HepG2 (cell line): ENCODE data around the gene PLAC9. TPM values are rescaled to one million over a fixed set of nuclear protein-coding genes. Genes with fewer than 3 reads are reported as not detected.

Experiments
- ATAC-seq: fragments of 200-7000 bp; cut with Tn5 transposase; 3 replicates; pipeline ENCODE4 v1.9.1; 2020; ENCODE audit warnings: mild to moderate bottlenecking, moderate library complexity
- BruUV-seq: library from RNA; stranded (reverse); fragments of 400-500 nt; replicated peaks from 2 replicates; lab custom pipeline; 2021; lab: Mats Ljungman, UMichigan
- CTCF ChIA-PET: fragments of 300-600 bp; formaldehyde crosslinking; extraction: SDS; loops from one replicate; lab custom pipeline; 2021; ENCODE audit warnings: low total read pairs, inconsistent platforms, low intra/inter-chr PET ratio; lab: Yijun Ruan, JAX
- POLR2A ChIA-PET: fragments of 350-600 bp; sonication (Branson Sonifier 250); formaldehyde crosslinking; loops from one replicate; lab custom pipeline; 2020; ENCODE audit warnings: antibody characterized with exemption, inconsistent platforms; lab: Yijun Ruan, JAX
- DNase-seq: peaks from one replicate; pipeline ENCODE4 v3.0.0-alpha.2; 2015; ENCODE audit warnings: low spot score
- FAIRE-seq: peaks from 3 replicates; lab custom pipeline; 2011; peaks lifted over from hg19 to GRCh38; lab: Jason Lieb, UNC
- H2AFZ ChIP-seq: one replicate; pipeline ENCODE4 v1.6.1; 2011; ENCODE audit warnings: low read length, inconsistent platforms
- H3K27ac ChIP-seq: fragments of 300-600 bp; 3 replicates; pipeline ENCODE4 v1.8.0; 2011; ENCODE audit warnings: mixed run types, mild to moderate bottlenecking, mixed read lengths, low read length, inconsistent platforms; ENCODE audit not compliant: insufficient read depth; ENCODE audit errors: extremely low read length
- H3K27me3 ChIP-seq, 2 experiments: fragments of 200-600 bp in 1 of 2; 2 replicates in 1 of 2; 3 replicates in 1 of 2; pipeline versions ENCODE4 v1.6.0 to v1.8.0; 2011; ENCODE audit warnings: low read length in 2 of 2, mild to moderate bottlenecking in 2 of 2, moderate library complexity in 2 of 2, inconsistent platforms in 1 of 2; ENCODE audit not compliant: insufficient read depth in 2 of 2, control insufficient read depth in 1 of 2
- H3K36me3 ChIP-seq, 2 experiments: fragments of 200-600 bp in 1 of 2; replicated peaks in 1 of 2; 2 replicates in 1 of 2; 3 replicates in 1 of 2; pipeline versions ENCODE4 v1.5.1 to v1.8.0; 2011; ENCODE audit warnings: low read length in 2 of 2, inconsistent platforms in 1 of 2; ENCODE audit not compliant: insufficient read depth in 2 of 2, control insufficient read depth in 1 of 2
- H3K4me1 ChIP-seq: 2 replicates; pipeline ENCODE4 v1.5.1; 2012; ENCODE audit warnings: low read length, inconsistent platforms; ENCODE audit not compliant: insufficient read depth
- H3K4me2 ChIP-seq: 2 replicates; pipeline ENCODE4 v1.6.0; 2011; ENCODE audit warnings: low read depth, low read length, inconsistent platforms
- H3K4me3 ChIP-seq, 3 experiments: fragments of 200-600 bp in 1 of 3; sonication (generic), shearing (Covaris generic) in 1 of 3; replicated peaks in 1 of 3; 2 replicates each; pipeline ENCODE4 v1.5.1; 2011 to 2016; ENCODE audit warnings: low read length in 3 of 3, inconsistent platforms in 2 of 3, low read depth in 2 of 3, mild to moderate bottlenecking in 2 of 3, control low read depth in 1 of 3, mixed read lengths in 1 of 3; ENCODE audit not compliant: insufficient read depth in 1 of 3
- H3K79me2 ChIP-seq: one replicate; pipeline ENCODE4 v1.6.1; 2011; ENCODE audit warnings: low read length, inconsistent platforms; ENCODE audit not compliant: insufficient read depth
- H3K9ac ChIP-seq: 2 replicates; pipeline ENCODE4 v1.6.0; 2011; ENCODE audit warnings: mild to moderate bottlenecking, low read depth, low read length, inconsistent platforms; ENCODE audit not compliant: insufficient read depth
- H3K9me3 ChIP-seq: 2 replicates; pipeline ENCODE4 v1.5.1; 2012; ENCODE audit warnings: mild to moderate bottlenecking, low read length
- H4K20me1 ChIP-seq: 2 replicates; pipeline ENCODE4 v1.6.0; 2011; ENCODE audit warnings: inconsistent platforms, mild to moderate bottlenecking, low read length, moderate library complexity; ENCODE audit not compliant: insufficient read depth
- CEBPG ChIP-seq: IDR thresholded peaks from 2 replicates; pipeline ENCODE4 v1.6.1; 2016
- E2F1 ChIP-seq: sonication (generic); formaldehyde crosslinking; IDR thresholded peaks from 2 replicates; pipeline ENCODE4 v1.5.0; 2020; ENCODE audit warnings: missing genetic modification reagents
- HOXD1 ChIP-seq: sonication (generic); formaldehyde crosslinking; IDR thresholded peaks from 2 replicates; pipeline ENCODE4 v1.5.0; 2020; ENCODE audit warnings: missing genetic modification reagents
- NR2C2 ChIP-seq: sonication (generic); formaldehyde crosslinking; IDR thresholded peaks from 2 replicates; pipeline ENCODE4 v1.4.0; 2020; ENCODE audit warnings: missing genetic modification reagents, mild to moderate bottlenecking, moderate library complexity, borderline replicate concordance
- RBM22 ChIP-seq: fragments of 200-400 bp; formaldehyde crosslinking; optimal IDR thresholded peaks from 2 replicates; pipeline ENCODE3; 2017; ENCODE audit warnings: mild to moderate bottlenecking, low read length, moderate library complexity
- SOX13 ChIP-seq, 3 experiments: fragments of 450-650 bp in 1 of 3; sonication (generic) in 1 of 3; formaldehyde crosslinking in 1 of 3; IDR thresholded peaks in 2 of 3; conservative IDR thresholded peaks in 1 of 3; 2 replicates each; pipeline versions ENCODE4 v1.5.0 to v1.6.1; 2016 to 2020; ENCODE audit warnings: antibody characterized with exemption in 1 of 3, mild to moderate bottlenecking in 1 of 3, missing compliant biosample characterization in 1 of 3, missing genetic modification reagents in 1 of 3, moderate library complexity in 1 of 3
- WGBS: methylation state at CpG from one replicate; pipeline ENCODE4 v1.1.6; 2017; ENCODE audit warnings: low lambda C conversion rate; 5-methylcytosine and 5-hydroxymethylcytosine counted together
- in situ Hi-C: cut with HindIII; loops from 2 replicates; pipeline ENCODE4 v1.10.0; 2017; ENCODE audit warnings: low pct_unique_long_range_greater_than_20kb; ENCODE audit not compliant: extremely low pct_ligation_motif_present
- intact Hi-C: fragments of 100-400 bp; cut with micrococcal nuclease; formaldehyde crosslinking; loops from one replicate; pipeline ENCODE4 v1.10.0; 2022; ENCODE audit not compliant: unreplicated experiment
- polyA plus RNA-seq, 8 experiments: library from polyadenylated mRNA; depleted of rRNA in 3 of 8; stranded (reverse) in 7 of 8; unstranded in 1 of 8; fragments of >200 nt; fragmentation: Illumina TruSeq in 4 of 8; extraction: Trizol in 4 of 8; gene quantifications; 2 replicates each; pipeline versions ENCODE4 v1.2.1 to v1.2.3, GENCODE V29; 2011 to 2016; ENCODE audit warnings: low read depth in 4 of 8, missing spikeins in 1 of 8, mixed read lengths in 1 of 8; ENCODE audit not compliant: insufficient read depth in 1 of 8
- total RNA-seq, 5 experiments: library from RNA; depleted of rRNA; stranded (reverse); fragments of >200 nt; fragmentation: Illumina TruSeq; extraction: Trizol; gene quantifications; 2 replicates each; pipeline ENCODE4 v1.2.3, GENCODE V29; 2016; ENCODE audit warnings: low read depth in 1 of 5
- TF ChIP-seq, protein P1 (sequence below): fragments of 450-650 bp; IDR thresholded peaks from 2 replicates; pipeline ENCODE4 v1.6.1; 2016

Gene PLAC9
- total and polyA plus RNA-seq, 2 of the 13 experiments (the other 11 are each of a cell fraction or from before 2014, with no cell fraction given), result not detected

DNA sequence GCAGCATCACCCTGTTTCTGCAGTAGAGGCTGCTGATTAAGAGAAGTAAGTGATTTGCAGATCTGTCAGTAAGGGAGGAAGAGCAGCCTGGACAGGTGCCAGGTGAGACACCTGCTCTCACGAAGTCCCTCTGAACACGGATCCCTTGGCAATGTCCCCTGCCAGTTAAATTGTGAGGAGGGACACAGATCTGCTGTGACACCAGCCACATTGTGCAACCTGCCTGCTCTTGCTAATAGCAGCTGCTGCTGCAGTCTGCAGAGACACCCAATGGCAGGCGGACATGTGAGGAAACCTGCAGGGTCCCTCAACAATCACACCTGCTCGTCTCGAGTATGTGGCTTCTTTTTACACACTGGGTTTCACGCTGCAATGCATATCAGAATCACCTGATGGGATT is 40.9 kb downstream of the PLAC9 start:
- intact Hi-C loops (no loop called here), in situ Hi-C loops (no loop called here)
- FAIRE-seq, result no peak
- H3K79me2 ChIP-seq, result peaks cover 3% of the 10 kb centered on the region
- no peak overlapping the region for H3K4me3 ChIP-seq
- no peaks in the 10 kb centered on the region for H4K20me1 ChIP-seq
- H3K27ac ChIP-seq, result no peak overlapping the region
- peaks cover 3 to 7% of the 10 kb centered on the region in 2 experiments; a peak in 2 of 5 replicates for H3K36me3 ChIP-seq
- BruUV-seq, result no TSS peak
- TF ChIP-seq HOXD1 (no peak), NR2C2 (CRISPR knock-in tag) (no peak), E2F1 (CRISPR knock-in tag) (no peak), SOX13 (IDR thresholded peaks at IDR 0.05) (no peak), SOX13 (CRISPR knock-in tag; conservative IDR thresholded peaks at IDR 0.05 in 1 of 2, IDR thresholded peaks at IDR 0.05 in 1 of 2) (no peak), CEBPG (CRISPR knock-in tag) (no peak), RBM22 (no peak)
- H2AFZ ChIP-seq, result no peak overlapping the region
- DNase-seq, result no peak
- ChIA-PET CTCF (no interaction called here), POLR2A (no interaction called here)
- ATAC-seq, result no peak
- H3K4me1 ChIP-seq, result peaks cover 12% of the 10 kb centered on the region
- 100% methylated on average over 6 of the region's 6 CpGs for WGBS
- no peaks in the 10 kb centered on the region for H3K9me3 ChIP-seq
- no peak overlapping the region for H3K4me2 ChIP-seq
- no peak overlapping the region for H3K9ac ChIP-seq
- H3K27me3 ChIP-seq, result no peaks in the 10 kb centered on the region

DNA sequence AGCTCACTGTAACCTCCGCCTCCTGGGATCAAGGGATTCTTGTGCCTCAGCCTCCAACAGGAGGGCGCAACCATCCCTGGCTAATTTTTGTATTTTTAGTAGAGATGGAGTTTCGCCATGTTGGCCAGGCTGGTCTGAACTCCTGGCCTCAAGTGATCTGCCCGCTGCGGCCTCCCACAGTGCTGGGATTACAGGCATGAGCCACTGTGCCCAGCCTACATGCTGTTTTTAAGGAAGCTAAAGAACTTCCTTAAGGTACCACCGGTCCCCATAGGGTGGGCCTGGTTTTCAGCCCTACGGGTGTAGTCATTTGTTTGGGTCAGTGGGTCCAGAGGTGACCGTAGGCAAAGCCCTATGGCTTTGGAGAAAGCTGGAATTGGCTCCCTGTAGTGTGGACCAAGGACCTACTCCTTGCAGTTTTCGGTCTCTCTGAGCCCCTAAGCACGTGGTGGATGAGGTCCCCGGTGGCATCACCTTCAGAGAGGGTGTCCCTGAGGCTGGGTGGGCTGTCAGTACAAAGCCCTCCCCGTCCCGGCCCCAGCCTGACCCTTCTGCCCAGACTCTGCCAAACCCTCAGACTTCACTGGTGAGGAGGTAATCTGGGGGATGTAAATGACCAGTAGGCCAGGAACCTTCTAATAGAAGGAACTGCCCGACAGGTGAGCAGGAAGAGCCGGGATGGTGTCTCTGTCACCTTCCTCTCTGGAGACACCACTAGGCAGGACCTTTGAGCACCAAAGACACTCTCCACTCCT is 42.3 kb downstream of the PLAC9 start:
- ChIA-PET POLR2A (no interaction called here), CTCF (no interaction called here)
- H3K4me2 ChIP-seq, result no peak overlapping the region
- FAIRE-seq (no peak), DNase-seq (no peak), ATAC-seq (no peak)
- peaks cover 3% of the 10 kb centered on the region in 2 experiments; a peak in 2 of 5 replicates for H3K36me3 ChIP-seq
- no peaks in the 10 kb centered on the region for H3K9me3 ChIP-seq
- no TSS peak for BruUV-seq
- in situ Hi-C loops (no loop called here), intact Hi-C loops (no loop called here)
- H3K79me2 ChIP-seq, result peaks cover 3% of the 10 kb centered on the region
- H3K4me3 ChIP-seq, result no peak overlapping the region
- 98% methylated on average over 10 of the region's 15 CpGs for WGBS
- H2AFZ ChIP-seq, result no peak overlapping the region
- no peaks in the 10 kb centered on the region for H4K20me1 ChIP-seq
- peaks cover 14% of the 10 kb centered on the region for H3K4me1 ChIP-seq
- no peak overlapping the region for H3K9ac ChIP-seq
- no peak overlapping the region for H3K27ac ChIP-seq
- no peaks in the 10 kb centered on the region for H3K27me3 ChIP-seq
- TF ChIP-seq, protein P1, sequence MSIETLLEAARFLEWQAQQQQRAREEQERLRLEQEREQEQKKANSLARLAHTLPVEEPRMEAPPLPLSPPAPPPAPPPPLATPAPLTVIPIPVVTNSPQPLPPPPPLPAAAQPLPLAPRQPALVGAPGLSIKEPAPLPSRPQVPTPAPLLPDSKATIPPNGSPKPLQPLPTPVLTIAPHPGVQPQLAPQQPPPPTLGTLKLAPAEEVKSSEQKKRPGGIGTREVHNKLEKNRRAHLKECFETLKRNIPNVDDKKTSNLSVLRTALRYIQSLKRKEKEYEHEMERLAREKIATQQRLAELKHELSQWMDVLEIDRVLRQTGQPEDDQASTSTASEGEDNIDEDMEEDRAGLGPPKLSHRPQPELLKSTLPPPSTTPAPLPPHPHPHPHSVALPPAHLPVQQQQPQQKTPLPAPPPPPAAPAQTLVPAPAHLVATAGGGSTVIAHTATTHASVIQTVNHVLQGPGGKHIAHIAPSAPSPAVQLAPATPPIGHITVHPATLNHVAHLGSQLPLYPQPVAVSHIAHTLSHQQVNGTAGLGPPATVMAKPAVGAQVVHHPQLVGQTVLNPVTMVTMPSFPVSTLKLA, result no peak
